Chondrocyte (in vitro differentiated cells): ENCODE measurements around the gene MTHFS. TPM values are rescaled to one million over a fixed set of nuclear protein-coding genes. Genes with fewer than 3 reads are reported as not detected.

ENCODE experiments used
- DNase-seq: peaks from one replicate; pipeline ENCODE4 v3.0.0; 2021; ENCODE audit warnings: mixed read lengths, low spot score
- H3K27ac Mint-ChIP-seq: one replicate; pipeline ENCODE4 v1.8.0; 2021; ENCODE audit warnings: mild to moderate bottlenecking, moderate library complexity, mixed read lengths; ENCODE audit not compliant: unreplicated experiment
- H3K27me3 Mint-ChIP-seq: 2 replicates; pipeline ENCODE4 v1.8.0; 2021; ENCODE audit warnings: low read depth, mixed read lengths
- H3K36me3 Mint-ChIP-seq: 2 replicates; pipeline ENCODE4 v1.8.0; 2021; ENCODE audit warnings: low read depth, mixed read lengths
- H3K4me1 Mint-ChIP-seq: 2 replicates; pipeline ENCODE4 v1.8.0; 2021; ENCODE audit warnings: low read depth, mild to moderate bottlenecking, mixed read lengths
- H3K4me3 Mint-ChIP-seq: one replicate; pipeline ENCODE4 v1.8.0; 2021; ENCODE audit warnings: mild to moderate bottlenecking, moderate library complexity, mixed read lengths; ENCODE audit not compliant: unreplicated experiment
- H3K9me3 Mint-ChIP-seq: 2 replicates; pipeline ENCODE4 v1.8.0; 2021; ENCODE audit warnings: low read depth, mixed read lengths
- CTCF ChIP-seq: fragments of 200-600 bp; sonication (generic); IDR thresholded peaks from 2 replicates; pipeline ENCODE4 v1.5.0; 2021; ENCODE audit warnings: antibody characterized with exemption, mild to moderate bottlenecking, moderate library complexity
- total RNA-seq: library from RNA; stranded (reverse); gene quantifications from 3 replicates; pipeline ENCODE4 v1.2.1, GENCODE V29; 2021

The MTHFS gene
- total RNA-seq, 1 donor from 2014 or later: 12.9 TPM

- no peaks in the 10 kb centered on the region for H3K4me1 Mint-ChIP-seq
- TF ChIP-seq CTCF: no peak
- H3K27ac Mint-ChIP-seq: no peak overlapping the region
- peaks cover 43% of the 10 kb centered on the region for H3K36me3 Mint-ChIP-seq
- DNase-seq: no peak
- peaks cover 17% of the 10 kb centered on the region for H3K9me3 Mint-ChIP-seq
- H3K27me3 Mint-ChIP-seq: no peaks in the 10 kb centered on the region
- H3K4me3 Mint-ChIP-seq: no peak overlapping the region
Observed at GRCh38 chr15:79881254-79881653, 15.6 kb downstream of the MTHFS start.

- Mint-ChIP-seq H3K4me3 (no peak overlapping the region), H3K27me3 (no peaks in the 10 kb centered on the region), H3K36me3 (peaks cover 46% of the 10 kb centered on the region), H3K4me1 (no peaks in the 10 kb centered on the region), H3K9me3 (peaks cover 39% of the 10 kb centered on the region), H3K27ac (no peak overlapping the region)
- no peak for TF ChIP-seq CTCF
- no peak for DNase-seq
Observed at GRCh38 chr15:79878078-79878705, 18.6 kb downstream of the MTHFS start.

- peaks cover 47% of the 10 kb centered on the region for H3K36me3 Mint-ChIP-seq
- H3K9me3 Mint-ChIP-seq: peaks cover 39% of the 10 kb centered on the region
- H3K4me1 Mint-ChIP-seq: peaks cover 8% of the 10 kb centered on the region
- no peak for TF ChIP-seq CTCF
- no peak for DNase-seq
- no peak overlapping the region for H3K27ac Mint-ChIP-seq
- no peaks in the 10 kb centered on the region for H3K27me3 Mint-ChIP-seq
- H3K4me3 Mint-ChIP-seq: no peak overlapping the region
Observed at GRCh38 chr15:79875213-79875612, 21.6 kb downstream of the MTHFS start.

- no peak for DNase-seq
- no peaks in the 10 kb centered on the region for H3K27me3 Mint-ChIP-seq
- H3K36me3 Mint-ChIP-seq: peaks cover 40% of the 10 kb centered on the region
- peaks cover 8% of the 10 kb centered on the region for H3K4me1 Mint-ChIP-seq
- TF ChIP-seq CTCF: no peak
- H3K4me3 Mint-ChIP-seq: no peak overlapping the region
- peaks cover 39% of the 10 kb centered on the region for H3K9me3 Mint-ChIP-seq
- H3K27ac Mint-ChIP-seq: no peak overlapping the region
Observed at GRCh38 chr15:79874242-79874641, 22.6 kb downstream of the MTHFS start.

GRCh38 chr15:79872358-79873017 lies 24.3 kb downstream of the MTHFS start:
- no peak for DNase-seq
- Mint-ChIP-seq H3K36me3 (peaks cover 37% of the 10 kb centered on the region), H3K4me1 (peaks cover 8% of the 10 kb centered on the region), H3K27ac (peak overlapping the region; percentile 77), H3K9me3 (peaks cover 26% of the 10 kb centered on the region), H3K27me3 (no peaks in the 10 kb centered on the region), H3K4me3 (no peak overlapping the region)
- TF ChIP-seq CTCF: no peak
